Type B pancreatic cell (in vitro differentiated cells): Measurements from ENCODE around the gene SMAD7. TPM values are rescaled to one million over a fixed set of nuclear protein-coding genes. Genes with fewer than 3 reads are reported as not detected.
A peak's percentile ranks its signal among the peaks of the same experiment; 100 is the strongest.

Experiments
- DNase-seq: peaks from one replicate; pipeline ENCODE4 v3.0.0; 2021; ENCODE audit warnings: mixed read lengths; ENCODE audit not compliant: unreplicated experiment; ENCODE audit errors: extremely low spot score
- H3K27ac Mint-ChIP-seq: 2 replicates; pipeline ENCODE4 v1.8.0; 2021; ENCODE audit warnings: mild to moderate bottlenecking, mixed read lengths
- H3K27me3 Mint-ChIP-seq: 2 replicates; pipeline ENCODE4 v1.8.0; 2021; ENCODE audit warnings: mixed read lengths
- H3K36me3 Mint-ChIP-seq: 2 replicates; pipeline ENCODE4 v1.8.0; 2021; ENCODE audit warnings: mixed read lengths
- H3K4me1 Mint-ChIP-seq: one replicate; pipeline ENCODE4 v1.8.0; 2021; ENCODE audit warnings: mixed read lengths; ENCODE audit not compliant: unreplicated experiment
- H3K4me3 Mint-ChIP-seq: 2 replicates; pipeline ENCODE4 v1.8.0; 2021; ENCODE audit warnings: mild to moderate bottlenecking, mixed read lengths
- H3K9me3 Mint-ChIP-seq: 2 replicates; pipeline ENCODE4 v1.8.0; 2021; ENCODE audit warnings: mixed read lengths
- total RNA-seq: library from RNA; stranded (reverse); gene quantifications from 2 replicates; pipeline ENCODE4 v1.2.1, GENCODE V29; 2021; ENCODE audit warnings: low replicate concordance
- TF ChIP-seq, protein P1 (sequence below): fragments of 200-600 bp; sonication (generic); conservative IDR thresholded peaks from 2 replicates; pipeline ENCODE4 v1.5.0; 2021; ENCODE audit warnings: antibody characterized with exemption, mild to moderate bottlenecking

Gene SMAD7
- total RNA-seq, 1 donor from 2014 or later, result 17.8 TPM

DNA sequence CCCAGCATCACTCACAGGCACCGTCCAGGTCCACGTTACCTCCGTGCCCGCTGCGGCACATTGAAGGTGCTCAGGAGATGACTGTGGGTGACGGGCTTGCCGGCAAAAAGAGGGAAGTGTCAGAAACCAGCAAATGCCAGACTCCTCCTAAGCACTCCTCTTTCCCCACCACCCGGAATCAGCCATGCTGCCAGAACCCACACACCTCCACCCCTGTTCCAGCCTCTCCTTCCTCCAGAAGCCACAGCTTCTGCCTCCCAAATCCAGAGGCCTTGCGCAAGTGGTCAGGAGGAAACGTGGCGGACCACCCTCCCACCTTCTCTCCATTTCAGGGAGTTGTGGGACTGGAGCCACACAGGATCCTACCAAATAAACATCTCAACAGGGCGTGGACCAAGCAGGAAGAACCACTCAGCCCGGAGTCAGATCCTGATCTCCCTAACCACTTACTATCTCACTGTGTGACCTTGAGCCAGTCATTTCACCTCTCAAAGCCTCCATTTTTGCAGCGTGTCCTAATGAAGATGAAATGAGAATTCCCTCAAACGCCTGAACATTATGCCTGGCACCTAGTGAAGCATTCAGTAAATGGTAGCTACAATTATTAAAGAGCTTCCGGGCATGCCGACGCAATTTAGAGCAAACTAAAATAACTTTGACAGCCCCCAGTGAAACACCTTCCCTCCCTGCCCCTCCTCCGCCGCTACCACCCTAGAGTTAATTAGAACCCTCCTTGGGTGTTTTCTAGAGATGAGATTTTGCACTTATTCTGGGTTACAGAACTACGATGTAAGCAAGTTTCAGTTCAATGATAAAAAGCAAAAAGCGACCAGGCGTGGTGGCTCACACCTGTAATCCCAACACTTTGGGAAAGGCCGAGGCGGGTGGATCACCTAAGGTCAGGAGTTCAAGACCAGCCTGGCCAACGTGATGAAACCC is 32.9 kb downstream of the SMAD7 start:
- Mint-ChIP-seq H3K4me1 (peaks cover 56% of the 10 kb centered on the region), H3K27ac (no peak overlapping the region), H3K4me3 (no peak overlapping the region), H3K36me3 (peaks cover 19% of the 10 kb centered on the region), H3K27me3 (no peaks in the 10 kb centered on the region), H3K9me3 (no peaks in the 10 kb centered on the region)
- no peak for DNase-seq
- TF ChIP-seq, protein P1, sequence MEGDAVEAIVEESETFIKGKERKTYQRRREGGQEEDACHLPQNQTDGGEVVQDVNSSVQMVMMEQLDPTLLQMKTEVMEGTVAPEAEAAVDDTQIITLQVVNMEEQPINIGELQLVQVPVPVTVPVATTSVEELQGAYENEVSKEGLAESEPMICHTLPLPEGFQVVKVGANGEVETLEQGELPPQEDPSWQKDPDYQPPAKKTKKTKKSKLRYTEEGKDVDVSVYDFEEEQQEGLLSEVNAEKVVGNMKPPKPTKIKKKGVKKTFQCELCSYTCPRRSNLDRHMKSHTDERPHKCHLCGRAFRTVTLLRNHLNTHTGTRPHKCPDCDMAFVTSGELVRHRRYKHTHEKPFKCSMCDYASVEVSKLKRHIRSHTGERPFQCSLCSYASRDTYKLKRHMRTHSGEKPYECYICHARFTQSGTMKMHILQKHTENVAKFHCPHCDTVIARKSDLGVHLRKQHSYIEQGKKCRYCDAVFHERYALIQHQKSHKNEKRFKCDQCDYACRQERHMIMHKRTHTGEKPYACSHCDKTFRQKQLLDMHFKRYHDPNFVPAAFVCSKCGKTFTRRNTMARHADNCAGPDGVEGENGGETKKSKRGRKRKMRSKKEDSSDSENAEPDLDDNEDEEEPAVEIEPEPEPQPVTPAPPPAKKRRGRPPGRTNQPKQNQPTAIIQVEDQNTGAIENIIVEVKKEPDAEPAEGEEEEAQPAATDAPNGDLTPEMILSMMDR, result no peak

DNA sequence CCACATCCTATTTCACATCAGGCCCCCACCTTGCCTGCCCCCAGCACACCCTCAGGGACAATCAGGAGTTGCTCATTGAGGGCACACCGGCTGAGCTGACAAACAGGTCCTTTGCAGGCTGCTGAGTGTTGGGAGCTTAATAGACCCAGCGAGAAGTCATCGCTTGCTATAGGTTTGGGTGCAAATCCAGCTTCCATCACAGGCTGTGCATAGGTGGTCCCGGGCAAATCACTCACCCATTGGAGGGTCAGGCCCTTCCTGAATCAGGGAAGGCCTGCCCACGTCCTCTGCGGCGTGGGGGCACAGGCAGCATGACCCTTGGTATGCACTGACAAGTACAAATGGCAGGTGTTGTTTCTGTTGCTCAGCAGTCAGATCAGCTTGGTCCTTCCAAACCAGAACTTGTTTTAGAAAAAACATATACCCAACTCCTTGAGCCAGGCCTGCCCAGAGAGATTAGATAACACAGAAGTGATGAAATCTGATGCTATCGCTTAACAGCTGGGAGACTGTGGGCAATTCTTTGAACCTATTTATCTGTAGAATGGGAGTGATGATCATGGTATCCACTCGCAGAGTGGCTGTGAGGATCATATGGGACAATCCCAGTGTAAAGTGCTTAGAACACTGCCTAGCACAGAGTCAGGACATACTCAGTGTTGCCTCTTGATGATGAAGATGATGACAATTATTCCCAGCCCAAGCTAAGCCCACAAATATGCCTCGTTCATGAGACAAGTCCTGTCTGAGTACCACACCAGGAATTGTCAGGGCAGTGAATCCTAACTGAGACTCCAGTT is 34.9 kb downstream of the SMAD7 start:
- no peak for DNase-seq
- H3K27ac Mint-ChIP-seq, result no peak overlapping the region
- no peak overlapping the region for H3K4me3 Mint-ChIP-seq
- TF ChIP-seq, protein P1, result no peak
- H3K27me3 Mint-ChIP-seq, result no peaks in the 10 kb centered on the region
- peaks cover 15% of the 10 kb centered on the region for H3K36me3 Mint-ChIP-seq
- H3K4me1 Mint-ChIP-seq, result peaks cover 46% of the 10 kb centered on the region
- no peaks in the 10 kb centered on the region for H3K9me3 Mint-ChIP-seq

DNA sequence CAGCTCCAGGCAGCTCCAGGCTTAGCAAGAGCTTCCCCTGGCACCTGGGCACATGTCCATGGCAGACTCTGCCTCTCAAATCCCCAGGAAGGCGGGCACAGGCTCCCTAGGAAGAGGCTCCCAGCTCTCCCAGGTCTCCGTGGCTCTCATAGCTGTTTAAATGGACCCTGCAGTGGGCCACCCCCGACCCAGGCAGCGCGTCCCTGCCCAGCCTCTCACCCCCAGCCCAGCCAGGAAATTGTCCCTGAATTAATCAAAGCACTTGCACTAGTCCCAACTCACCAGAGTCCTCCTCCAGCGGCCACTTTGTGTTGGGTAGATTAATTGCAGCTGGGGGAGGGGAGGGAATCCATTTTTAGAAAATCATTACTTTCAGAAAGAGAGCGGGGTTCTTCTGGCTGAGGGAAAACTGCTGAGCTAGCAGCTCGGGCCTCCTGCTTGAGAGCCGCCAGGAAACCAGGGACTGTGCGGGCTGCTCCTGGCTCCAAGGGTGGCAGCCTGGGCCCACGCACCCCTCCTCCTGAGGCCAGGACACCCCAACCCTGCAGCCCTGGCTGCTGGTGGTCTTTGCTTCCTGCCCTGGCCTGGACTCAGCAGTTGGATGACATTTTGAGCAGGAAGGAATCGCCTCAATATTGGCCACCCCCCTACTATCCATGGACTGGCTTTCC is 36.0 kb downstream of the SMAD7 start:
- Mint-ChIP-seq H3K36me3 (peaks cover 8% of the 10 kb centered on the region), H3K4me1 (peaks cover 43% of the 10 kb centered on the region), H3K27me3 (no peaks in the 10 kb centered on the region), H3K27ac (peak overlapping the region; percentile 56), H3K9me3 (no peaks in the 10 kb centered on the region), H3K4me3 (peak overlapping the region; percentile 41)
- TF ChIP-seq, protein P1, result no peak
- no peak for DNase-seq

DNA sequence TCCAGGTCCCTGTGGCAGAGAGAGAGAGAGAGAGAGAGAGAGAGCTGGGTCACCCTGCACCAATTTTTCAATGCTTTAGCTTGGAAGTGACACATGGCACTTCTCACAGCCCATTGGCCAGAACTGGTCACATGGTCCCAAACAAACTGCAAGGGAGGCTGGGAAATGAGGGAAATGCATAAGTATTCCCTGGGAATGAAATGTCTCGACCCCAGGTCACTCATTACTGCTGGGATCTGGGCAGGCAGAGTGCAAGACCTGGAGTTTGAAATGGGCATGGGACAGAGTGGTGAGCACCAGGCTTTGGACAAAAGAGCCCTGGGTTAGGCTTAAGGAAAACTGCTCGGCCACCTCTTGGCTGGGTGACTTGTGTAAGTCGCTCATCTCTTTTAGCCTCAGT is 37.0 kb downstream of the SMAD7 start:
- Mint-ChIP-seq H3K4me3 (no peak overlapping the region), H3K9me3 (no peaks in the 10 kb centered on the region), H3K36me3 (peaks cover 5% of the 10 kb centered on the region), H3K4me1 (peaks cover 45% of the 10 kb centered on the region), H3K27me3 (no peaks in the 10 kb centered on the region), H3K27ac (no peak overlapping the region)
- TF ChIP-seq, protein P1, result no peak
- DNase-seq, result no peak

DNA sequence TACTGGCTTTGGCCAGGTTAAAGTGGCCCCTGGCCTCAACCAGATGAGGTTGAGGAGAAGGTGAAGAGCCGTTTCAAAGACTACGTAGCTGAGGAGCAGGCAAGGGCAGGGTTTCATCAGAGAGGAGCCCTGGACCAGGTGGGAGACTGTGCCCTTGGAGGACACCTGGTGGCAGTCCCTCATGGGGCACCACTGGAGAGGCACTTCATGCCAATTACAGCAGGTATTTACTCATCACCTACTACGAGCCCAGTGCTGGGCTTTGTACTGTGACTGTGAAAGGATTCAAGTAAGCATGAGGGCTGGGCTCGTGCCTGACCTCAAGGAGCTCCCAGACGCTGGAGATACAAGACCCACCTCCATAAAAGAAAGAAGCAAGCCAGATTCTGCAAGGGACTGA is 37.6 kb downstream of the SMAD7 start:
- Mint-ChIP-seq H3K4me3 (no peak overlapping the region), H3K36me3 (peaks cover 5% of the 10 kb centered on the region), H3K27me3 (no peaks in the 10 kb centered on the region), H3K4me1 (peaks cover 45% of the 10 kb centered on the region), H3K9me3 (no peaks in the 10 kb centered on the region), H3K27ac (no peak overlapping the region)
- TF ChIP-seq, protein P1, result no peak
- no peak for DNase-seq
